Loucy (cell line): ENCODE measurements around the gene DES.

Source experiments
- EZH2phosphoT487 ChIP-seq: fragments of 200-600 bp; IDR thresholded peaks from 2 replicates; pipeline ENCODE4 v1.6.1; 2018; ENCODE audit warnings: antibody characterized with exemption, mild to moderate bottlenecking, moderate library complexity, borderline replicate concordance
- TF ChIP-seq, protein P1 (sequence below): fragments of 200-600 bp; sonication (generic); conservative IDR thresholded peaks from 2 replicates; pipeline ENCODE4 v1.5.1; 2014; ENCODE audit warnings: mild to moderate bottlenecking, antibody characterized with exemption, low read length

DNA sequence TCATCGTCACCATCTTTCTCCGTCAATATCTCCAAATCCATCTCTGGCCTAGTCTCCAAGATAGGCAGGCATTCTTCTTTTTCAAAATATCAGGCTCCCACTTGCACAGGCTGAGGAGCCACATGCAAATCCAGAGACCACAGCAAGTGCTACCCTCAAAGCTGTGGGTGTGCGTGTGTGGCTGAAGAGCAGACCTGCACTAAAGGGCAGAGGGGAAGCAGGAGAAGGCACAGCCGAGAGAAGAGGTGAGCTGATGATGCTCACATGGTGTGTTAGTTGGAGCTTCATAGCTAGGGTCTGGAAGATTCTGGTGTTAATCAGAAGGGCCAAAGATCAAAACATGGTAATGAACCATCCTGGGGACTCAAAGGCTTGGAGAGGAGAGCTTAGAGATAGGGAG is 20.3 kb downstream of the DES start:
- TF ChIP-seq, protein P1, sequence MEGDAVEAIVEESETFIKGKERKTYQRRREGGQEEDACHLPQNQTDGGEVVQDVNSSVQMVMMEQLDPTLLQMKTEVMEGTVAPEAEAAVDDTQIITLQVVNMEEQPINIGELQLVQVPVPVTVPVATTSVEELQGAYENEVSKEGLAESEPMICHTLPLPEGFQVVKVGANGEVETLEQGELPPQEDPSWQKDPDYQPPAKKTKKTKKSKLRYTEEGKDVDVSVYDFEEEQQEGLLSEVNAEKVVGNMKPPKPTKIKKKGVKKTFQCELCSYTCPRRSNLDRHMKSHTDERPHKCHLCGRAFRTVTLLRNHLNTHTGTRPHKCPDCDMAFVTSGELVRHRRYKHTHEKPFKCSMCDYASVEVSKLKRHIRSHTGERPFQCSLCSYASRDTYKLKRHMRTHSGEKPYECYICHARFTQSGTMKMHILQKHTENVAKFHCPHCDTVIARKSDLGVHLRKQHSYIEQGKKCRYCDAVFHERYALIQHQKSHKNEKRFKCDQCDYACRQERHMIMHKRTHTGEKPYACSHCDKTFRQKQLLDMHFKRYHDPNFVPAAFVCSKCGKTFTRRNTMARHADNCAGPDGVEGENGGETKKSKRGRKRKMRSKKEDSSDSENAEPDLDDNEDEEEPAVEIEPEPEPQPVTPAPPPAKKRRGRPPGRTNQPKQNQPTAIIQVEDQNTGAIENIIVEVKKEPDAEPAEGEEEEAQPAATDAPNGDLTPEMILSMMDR: no peak
- TF ChIP-seq EZH2phosphoT487: no peak
